ENCODE data around the gene GPR3. TPM values are rescaled to one million over a fixed set of nuclear protein-coding genes. Genes with fewer than 3 reads are reported as not detected.

GPR3 gene
- total and polyA plus RNA-seq, 2 of the 13 experiments (the other 11 are each of a cell fraction or from before 2014, with no cell fraction given), result 1.00 to 2.6 TPM

DNA sequence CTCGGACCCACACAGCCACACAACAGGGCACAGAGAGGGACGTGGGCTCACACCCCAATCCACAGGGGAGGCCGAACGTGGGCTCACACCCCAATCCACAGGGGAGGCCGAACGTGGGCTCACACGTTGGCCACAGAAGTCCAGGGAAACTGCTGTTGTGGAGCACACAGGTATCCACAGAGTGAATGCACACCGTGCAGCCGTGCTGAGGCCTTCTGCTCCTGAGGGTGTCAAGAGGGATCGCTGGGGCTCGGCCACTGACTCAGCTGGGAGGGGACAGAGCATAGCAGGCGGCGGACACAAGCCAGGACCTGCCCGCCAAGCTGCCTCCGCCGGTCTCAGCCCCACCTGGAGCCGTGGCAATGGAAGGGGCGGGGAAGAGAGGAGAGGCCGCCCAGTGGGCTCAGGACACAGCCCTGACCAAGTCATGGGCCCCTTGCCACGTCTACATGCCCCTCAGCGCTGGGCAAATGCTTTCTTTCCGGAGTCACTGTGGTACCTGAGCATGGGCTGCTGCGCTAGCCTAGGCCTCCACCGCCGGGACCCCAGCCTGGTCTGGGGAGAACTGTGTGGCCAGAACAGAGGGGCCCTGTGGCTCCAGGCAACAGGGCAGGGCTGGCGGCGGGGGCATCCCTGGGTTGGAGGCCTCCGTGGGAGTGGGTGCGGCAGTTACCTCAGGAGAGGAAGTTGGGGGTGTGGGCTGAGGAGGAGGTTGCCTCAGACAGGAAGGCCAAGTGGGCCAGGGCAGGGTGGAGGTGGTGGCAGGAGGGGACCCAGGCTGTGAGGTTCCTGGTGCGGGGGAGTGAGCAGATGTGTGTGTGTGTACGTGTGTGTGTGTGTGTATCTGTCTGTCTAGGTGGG, 49.4 kb upstream of the GPR3 start (continued):
- TF ChIP-seq TEAD3 (CRISPR knock-in tag; optimal IDR thresholded peaks at IDR 0.05; ENCODE audit: borderline replicate concordance), result peak; percentile 13
- no peak for TF ChIP-seq MIER3 (CRISPR knock-in tag; IDR thresholded peaks at IDR 0.05; ENCODE audit: borderline replicate concordance)
- TF ChIP-seq NRL (CRISPR knock-in tag; IDR thresholded peaks at IDR 0.05; ENCODE audit: borderline replicate concordance), result no peak
- TF ChIP-seq ZNF891 (CRISPR knock-in tag; IDR thresholded peaks at IDR 0.05), result no peak
- TF ChIP-seq PAX8 (CRISPR knock-in tag; IDR thresholded peaks at IDR 0.05; ENCODE audit: borderline replicate concordance), result no peak
- no peak for TF ChIP-seq ZNF225 (CRISPR knock-in tag; IDR thresholded peaks at IDR 0.05)
- TF ChIP-seq, protein P1, sequence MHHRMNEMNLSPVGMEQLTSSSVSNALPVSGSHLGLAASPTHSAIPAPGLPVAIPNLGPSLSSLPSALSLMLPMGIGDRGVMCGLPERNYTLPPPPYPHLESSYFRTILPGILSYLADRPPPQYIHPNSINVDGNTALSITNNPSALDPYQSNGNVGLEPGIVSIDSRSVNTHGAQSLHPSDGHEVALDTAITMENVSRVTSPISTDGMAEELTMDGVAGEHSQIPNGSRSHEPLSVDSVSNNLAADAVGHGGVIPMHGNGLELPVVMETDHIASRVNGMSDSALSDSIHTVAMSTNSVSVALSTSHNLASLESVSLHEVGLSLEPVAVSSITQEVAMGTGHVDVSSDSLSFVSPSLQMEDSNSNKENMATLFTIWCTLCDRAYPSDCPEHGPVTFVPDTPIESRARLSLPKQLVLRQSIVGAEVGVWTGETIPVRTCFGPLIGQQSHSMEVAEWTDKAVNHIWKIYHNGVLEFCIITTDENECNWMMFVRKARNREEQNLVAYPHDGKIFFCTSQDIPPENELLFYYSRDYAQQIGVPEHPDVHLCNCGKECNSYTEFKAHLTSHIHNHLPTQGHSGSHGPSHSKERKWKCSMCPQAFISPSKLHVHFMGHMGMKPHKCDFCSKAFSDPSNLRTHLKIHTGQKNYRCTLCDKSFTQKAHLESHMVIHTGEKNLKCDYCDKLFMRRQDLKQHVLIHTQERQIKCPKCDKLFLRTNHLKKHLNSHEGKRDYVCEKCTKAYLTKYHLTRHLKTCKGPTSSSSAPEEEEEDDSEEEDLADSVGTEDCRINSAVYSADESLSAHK (CRISPR knock-in tag; IDR thresholded peaks at IDR 0.05; ENCODE audit: borderline replicate concordance), result no peak
- TF ChIP-seq RXRB (CRISPR knock-in tag; IDR thresholded peaks at IDR 0.05; ENCODE audit: borderline replicate concordance), result no peak
- TF ChIP-seq SNAI1 (CRISPR knock-in tag; IDR thresholded peaks at IDR 0.05; ENCODE audit: borderline replicate concordance), result no peak
- TF ChIP-seq KAT8 (CRISPR knock-in tag; IDR thresholded peaks at IDR 0.05), result no peak
- TF ChIP-seq, protein P2, sequence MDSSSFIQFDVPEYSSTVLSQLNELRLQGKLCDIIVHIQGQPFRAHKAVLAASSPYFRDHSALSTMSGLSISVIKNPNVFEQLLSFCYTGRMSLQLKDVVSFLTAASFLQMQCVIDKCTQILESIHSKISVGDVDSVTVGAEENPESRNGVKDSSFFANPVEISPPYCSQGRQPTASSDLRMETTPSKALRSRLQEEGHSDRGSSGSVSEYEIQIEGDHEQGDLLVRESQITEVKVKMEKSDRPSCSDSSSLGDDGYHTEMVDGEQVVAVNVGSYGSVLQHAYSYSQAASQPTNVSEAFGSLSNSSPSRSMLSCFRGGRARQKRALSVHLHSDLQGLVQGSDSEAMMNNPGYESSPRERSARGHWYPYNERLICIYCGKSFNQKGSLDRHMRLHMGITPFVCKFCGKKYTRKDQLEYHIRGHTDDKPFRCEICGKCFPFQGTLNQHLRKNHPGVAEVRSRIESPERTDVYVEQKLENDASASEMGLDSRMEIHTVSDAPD (CRISPR knock-in tag; IDR thresholded peaks at IDR 0.05), result 0 out of 2 replicates have a peak, but pooled peaks have one; percentile 14
- peak; percentile 32; the same call in 1 of the 2 replicates for TF ChIP-seq HDAC2 (CRISPR knock-in tag; IDR thresholded peaks at IDR 0.05)
- 0 out of 2 replicates have a peak, but pooled peaks have one; percentile 24 for TF ChIP-seq GATAD1 (CRISPR knock-in tag; IDR thresholded peaks at IDR 0.05)
- no peak for TF ChIP-seq ZNF556 (CRISPR knock-in tag; IDR thresholded peaks at IDR 0.05; ENCODE audit: borderline replicate concordance)
- no peak for TF ChIP-seq ZNF549 (CRISPR knock-in tag; IDR thresholded peaks at IDR 0.05)
- TF ChIP-seq, protein P3, sequence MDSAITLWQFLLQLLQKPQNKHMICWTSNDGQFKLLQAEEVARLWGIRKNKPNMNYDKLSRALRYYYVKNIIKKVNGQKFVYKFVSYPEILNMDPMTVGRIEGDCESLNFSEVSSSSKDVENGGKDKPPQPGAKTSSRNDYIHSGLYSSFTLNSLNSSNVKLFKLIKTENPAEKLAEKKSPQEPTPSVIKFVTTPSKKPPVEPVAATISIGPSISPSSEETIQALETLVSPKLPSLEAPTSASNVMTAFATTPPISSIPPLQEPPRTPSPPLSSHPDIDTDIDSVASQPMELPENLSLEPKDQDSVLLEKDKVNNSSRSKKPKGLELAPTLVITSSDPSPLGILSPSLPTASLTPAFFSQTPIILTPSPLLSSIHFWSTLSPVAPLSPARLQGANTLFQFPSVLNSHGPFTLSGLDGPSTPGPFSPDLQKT (CRISPR knock-in tag; IDR thresholded peaks at IDR 0.05; ENCODE audit: borderline replicate concordance), result no peak
- no peak for TF ChIP-seq HOMEZ (CRISPR knock-in tag; IDR thresholded peaks at IDR 0.05; ENCODE audit: low read depth)
- no peak for TF ChIP-seq PRMT3 (CRISPR knock-in tag; IDR thresholded peaks at IDR 0.05; ENCODE audit: borderline replicate concordance, low read depth)
- TF ChIP-seq MXD3 (CRISPR knock-in tag; IDR thresholded peaks at IDR 0.05), result peak; percentile 55; the same call in 1 of the 2 replicates
- TF ChIP-seq ZNF563 (CRISPR knock-in tag; IDR thresholded peaks at IDR 0.05), result peak; percentile 86; the same call in 1 of the 2 replicates
- TF ChIP-seq FOXA3 (CRISPR knock-in tag; IDR thresholded peaks at IDR 0.05), result no peak
- TF ChIP-seq HNRNPUL1 (IDR thresholded peaks at IDR 0.05; ENCODE audit: low read depth, low read length), result no peak
